H1 (cell line): ENCODE data around the gene PPP1R27. TPM values are rescaled to one million over a fixed set of nuclear protein-coding genes. Genes with fewer than 3 reads are reported as not detected.

Experiments
- CTCF ChIA-PET: fragments of 300-600 bp; sonication (Branson Sonifier 250); formaldehyde crosslinking; loops from one replicate; lab custom pipeline; 2021; ENCODE audit not compliant: partially characterized antibody; lab: Charles Lee
- POLR2A ChIA-PET: fragments of 300-600 bp; sonication (Branson Sonifier 250); formaldehyde crosslinking; loops from one replicate; lab custom pipeline; 2021; ENCODE audit warnings: inconsistent platforms; ENCODE audit not compliant: partially characterized antibody; lab: Charles Lee
- DNase-seq, 2 experiments: peaks; one replicate each; pipeline versions ENCODE4 v3.0.0 to v3.0.0-alpha.2; 2010 to 2022; ENCODE audit warnings: low spot score in 2 of 2, low read depth in 1 of 2, mixed read lengths in 1 of 2
- FAIRE-seq: peaks from 2 replicates; lab custom pipeline; 2011; peaks lifted over from hg19 to GRCh38; lab: Jason Lieb, UNC
- H2AFZ ChIP-seq: 2 replicates; pipeline ENCODE4 v1.8.1; 2012; ENCODE audit warnings: low read length, inconsistent platforms
- H2AK5ac ChIP-seq: 2 replicates; pipeline ENCODE4 v1.6.1; 2013; ENCODE audit warnings: low read depth, low read length
- H2BK120ac ChIP-seq: replicated peaks from 2 replicates; pipeline ENCODE3; 2013; ENCODE audit warnings: low read depth, low read length, inconsistent platforms
- H2BK12ac ChIP-seq: 2 replicates; pipeline ENCODE4 v1.6.1; 2013; ENCODE audit warnings: low read depth, low read length
- H2BK15ac ChIP-seq: 2 replicates; pipeline ENCODE4 v1.6.1; 2013; ENCODE audit warnings: low read length
- H2BK20ac ChIP-seq: 2 replicates; pipeline ENCODE4 v1.6.1; 2013; ENCODE audit warnings: low read length
- H2BK5ac ChIP-seq: 2 replicates; pipeline ENCODE4 v1.6.1; 2013; ENCODE audit warnings: low read depth, low read length
- H3K14ac ChIP-seq: 2 replicates; pipeline ENCODE4 v1.6.1; 2013; ENCODE audit warnings: inconsistent platforms; ENCODE audit not compliant: insufficient read length
- H3K18ac ChIP-seq: 2 replicates; pipeline ENCODE4 v1.6.1; 2013; ENCODE audit warnings: low read length; ENCODE audit errors: extremely low read depth
- H3K23ac ChIP-seq: 2 replicates; pipeline ENCODE4 v1.6.1; 2013; ENCODE audit warnings: inconsistent platforms; ENCODE audit not compliant: insufficient read length
- H3K23me2 ChIP-seq: 2 replicates; pipeline ENCODE4 v1.6.1; 2013; ENCODE audit warnings: low read depth, low read length
- H3K27ac ChIP-seq: 2 replicates; pipeline ENCODE4 v1.6.1; 2011; ENCODE audit warnings: low read depth, low read length, inconsistent platforms
- H3K27me3 ChIP-seq, 4 experiments: replicated peaks in 1 of 4; 1 replicate in 1 of 4; 2 replicates in 3 of 4; pipeline versions ENCODE4 v1.6.1 to v1.8.1; 2011 to 2013; ENCODE audit warnings: low read length in 3 of 4, mild to moderate bottlenecking in 3 of 4, inconsistent platforms in 2 of 4, mixed read lengths in 2 of 4, moderate library complexity in 1 of 4; ENCODE audit not compliant: control insufficient read depth in 3 of 4, insufficient read depth in 3 of 4; ENCODE audit errors: extremely low read depth in 1 of 4
- H3K36me3 ChIP-seq, 4 experiments: 2 replicates each; pipeline versions ENCODE4 v1.6.1 to v1.8.1; 2011 to 2013; ENCODE audit warnings: mild to moderate bottlenecking in 4 of 4, low read length in 3 of 4, moderate library complexity in 2 of 4, control low read depth in 1 of 4, inconsistent platforms in 1 of 4; ENCODE audit not compliant: insufficient read depth in 4 of 4, control insufficient read depth in 2 of 4
- H3K4ac ChIP-seq: replicated peaks from 2 replicates; pipeline ENCODE3; 2013; ENCODE audit warnings: low read length, low read depth, mixed read lengths, inconsistent platforms; ENCODE audit not compliant: insufficient read length
- H3K4me1 ChIP-seq, 4 experiments: replicated peaks in 1 of 4; 1 replicate in 1 of 4; 2 replicates in 3 of 4; pipeline versions ENCODE4 v1.6.1 to v1.8.1; 2011 to 2013; ENCODE audit warnings: low read length in 3 of 4, inconsistent platforms in 2 of 4, mixed read lengths in 1 of 4; ENCODE audit not compliant: insufficient read depth in 4 of 4, control insufficient read depth in 3 of 4
- H3K4me2 ChIP-seq, 2 experiments: 2 replicates each; pipeline versions ENCODE4 v1.6.1 to v1.8.1; 2011 to 2013; ENCODE audit warnings: low read depth in 2 of 2, low read length in 2 of 2, control low read depth in 1 of 2, inconsistent platforms in 1 of 2, mild to moderate bottlenecking in 1 of 2; ENCODE audit not compliant: insufficient read depth in 1 of 2
- H3K4me3 ChIP-seq, 4 experiments: fragments of 200-600, 300-600 bp in 1 of 4; sonication (generic), shearing (Covaris generic), sonication (Bioruptor Twin) in 1 of 4; 2 replicates each; pipeline versions ENCODE4 v1.5.1 to v1.8.1; 2011 to 2016; ENCODE audit warnings: low read length in 4 of 4, low read depth in 3 of 4, control low read depth in 2 of 4, inconsistent platforms in 2 of 4, mild to moderate bottlenecking in 2 of 4, mixed read lengths in 1 of 4, moderate library complexity in 1 of 4; ENCODE audit not compliant: insufficient read depth in 2 of 4; ENCODE audit errors: extremely low read depth in 1 of 4
- H3K56ac ChIP-seq: replicated peaks from 2 replicates; pipeline ENCODE3; 2013; ENCODE audit warnings: low read depth, mild to moderate bottlenecking, mixed read lengths, low read length, inconsistent platforms; ENCODE audit not compliant: insufficient read length
- H3K79me1 ChIP-seq: 2 replicates; pipeline ENCODE4 v1.6.1; 2013; ENCODE audit warnings: low read depth, low read length, control low read depth
- H3K79me2 ChIP-seq, 2 experiments: 2 replicates each; pipeline versions ENCODE4 v1.6.1 to v1.8.1; 2012 to 2013; ENCODE audit warnings: low read length in 2 of 2, mild to moderate bottlenecking in 2 of 2, inconsistent platforms in 1 of 2; ENCODE audit not compliant: insufficient read depth in 2 of 2, control insufficient read depth in 1 of 2
- H3K9ac ChIP-seq, 4 experiments: replicated peaks in 1 of 4; 1 replicate in 1 of 4; 2 replicates in 3 of 4; pipeline versions ENCODE4 v1.6.1 to v1.8.1; 2011 to 2013; ENCODE audit warnings: low read depth in 3 of 4, low read length in 3 of 4, control low read depth in 2 of 4, mild to moderate bottlenecking in 2 of 4, moderate library complexity in 2 of 4, inconsistent platforms in 1 of 4; ENCODE audit errors: extremely low read depth in 1 of 4
- H3K9me3 ChIP-seq, 2 experiments: 2 replicates each; pipeline versions ENCODE4 v1.6.1 to v1.8.1; 2012 to 2013; ENCODE audit warnings: mild to moderate bottlenecking in 2 of 2, moderate library complexity in 2 of 2, control low read depth in 1 of 2, inconsistent platforms in 1 of 2, low read depth in 1 of 2, low read length in 1 of 2, mixed read lengths in 1 of 2; ENCODE audit not compliant: insufficient read depth in 2 of 2
- H4K20me1 ChIP-seq, 2 experiments: replicated peaks in 1 of 2; 2 replicates each; pipeline versions ENCODE3 to v1.8.1; 2011 to 2013; ENCODE audit warnings: inconsistent platforms in 2 of 2, low read length in 2 of 2, mild to moderate bottlenecking in 1 of 2; ENCODE audit not compliant: insufficient read depth in 2 of 2, control insufficient read depth in 1 of 2
- H4K5ac ChIP-seq: 2 replicates; pipeline ENCODE4 v1.6.1; 2013; ENCODE audit warnings: low read length, low read depth, mixed read lengths, inconsistent platforms; ENCODE audit not compliant: insufficient read length
- H4K8ac ChIP-seq: 2 replicates; pipeline ENCODE4 v1.8.0; 2013; ENCODE audit warnings: mild to moderate bottlenecking, moderate library complexity, low read length, inconsistent platforms; ENCODE audit not compliant: insufficient read depth; ENCODE audit errors: extremely low read depth
- H4K91ac ChIP-seq: replicated peaks from 2 replicates; pipeline ENCODE3; 2013; ENCODE audit warnings: low read length, mixed read lengths, inconsistent platforms; ENCODE audit not compliant: insufficient read length
- ASH2L ChIP-seq: fragments of 200-600, 300-600 bp; sonication (generic); IDR thresholded peaks from one replicate; pipeline ENCODE4 v1.7.1; 2017; ENCODE audit warnings: low read length
- BCL11A ChIP-seq, 2 experiments: IDR thresholded peaks; one replicate each; pipeline ENCODE4 v1.6.1; 2011; ENCODE audit warnings: low read depth in 2 of 2, low read length in 2 of 2, mild to moderate bottlenecking in 2 of 2
- CHD2 ChIP-seq: IDR thresholded peaks from 2 replicates; pipeline ENCODE4 v1.6.1; 2012; ENCODE audit warnings: low read length, improper control_type of control experiment
- CTBP2 ChIP-seq: IDR thresholded peaks from 2 replicates; pipeline ENCODE4 v1.7.0; 2011; ENCODE audit warnings: borderline replicate concordance, mild to moderate bottlenecking, moderate library complexity, mixed read lengths, low read length; ENCODE audit not compliant: insufficient read depth, insufficient read length
- KDM1A ChIP-seq: fragments of 200-600, 300-600 bp; sonication (generic); IDR thresholded peaks from 2 replicates; pipeline ENCODE4 v1.7.1; 2016; ENCODE audit warnings: mild to moderate bottlenecking, low read length, borderline replicate concordance
- KDM5A ChIP-seq: fragments of 200-600 bp; IDR thresholded peaks from 2 replicates; pipeline ENCODE4 v1.7.1; 2012; ENCODE audit warnings: mild to moderate bottlenecking, low read length, inconsistent platforms, mixed read lengths
- SIN3A ChIP-seq, 2 experiments: IDR thresholded peaks in 1 of 2; conservative IDR thresholded peaks in 1 of 2; 2 replicates each; pipeline ENCODE4 v1.6.1; 2011 to 2012; ENCODE audit warnings: low read length in 2 of 2, improper control_type of control experiment in 1 of 2, low read depth in 1 of 2, mild to moderate bottlenecking in 1 of 2
- SUZ12 ChIP-seq: fragments of 200-600 bp; sonication (generic); IDR thresholded peaks from 2 replicates; pipeline ENCODE4 v1.6.1; 2012; ENCODE audit warnings: mild to moderate bottlenecking, inconsistent platforms, low read length, moderate library complexity, mixed read lengths
- ZNF274 ChIP-seq: IDR thresholded peaks from 2 replicates; pipeline ENCODE4 v1.7.0; 2012; ENCODE audit warnings: low read length, borderline replicate concordance; ENCODE audit errors: extremely low read depth
- WGBS, 2 experiments: shearing (Covaris generic) in 1 of 2; methylation state at CpG; one replicate each; pipeline versions ENCODE4 v1.1.6 to v1.1.7; 2013 to 2015; ENCODE audit warnings: low lambda C conversion rate in 2 of 2, mixed read lengths in 2 of 2, inconsistent platforms in 1 of 2, low coverage in 1 of 2, missing lambda C conversion rate in 1 of 2; ENCODE audit not compliant: insufficient replicate concordance in 2 of 2, insufficient coverage in 1 of 2, insufficient read length in 1 of 2; ENCODE audit errors: extremely low coverage in 1 of 2, missing lambda C conversion rate in 1 of 2; 5-methylcytosine and 5-hydroxymethylcytosine counted together
- polyA plus RNA-seq, 7 experiments: library from polyadenylated mRNA; depleted of rRNA in 3 of 7; stranded (reverse) in 5 of 7; unstranded in 2 of 7; fragments of >200 nt in 5 of 7; fragments of 200-250 nt in 2 of 7; gene quantifications; 1 replicate in 5 of 7; 2 replicates in 1 of 7; 4 replicates in 1 of 7; pipeline versions ENCODE4 v1.2.1 to v1.2.3, GENCODE V29; 2011 to 2013; ENCODE audit warnings: missing spikeins in 2 of 7, mixed read lengths in 2 of 7
- total RNA-seq: library from RNA; stranded (reverse); fragmentation: NEBNext Ultra II Directional; extraction: Animal tissue kit (Norgen Biotek cat#: 25700); gene quantifications from 2 replicates; pipeline ENCODE4 v1.2.1, GENCODE V29; 2021
- TF ChIP-seq, protein P1 (sequence below): IDR thresholded peaks from 2 replicates; pipeline ENCODE4 v1.6.1; 2012; ENCODE audit warnings: inconsistent platforms

PPP1R27 gene
- total and polyA plus RNA-seq, 2 of the 8 experiments (the other 6 are each of a cell fraction or from before 2014, with no cell fraction given) = 0.27 TPM; not detected in 1

DNA sequence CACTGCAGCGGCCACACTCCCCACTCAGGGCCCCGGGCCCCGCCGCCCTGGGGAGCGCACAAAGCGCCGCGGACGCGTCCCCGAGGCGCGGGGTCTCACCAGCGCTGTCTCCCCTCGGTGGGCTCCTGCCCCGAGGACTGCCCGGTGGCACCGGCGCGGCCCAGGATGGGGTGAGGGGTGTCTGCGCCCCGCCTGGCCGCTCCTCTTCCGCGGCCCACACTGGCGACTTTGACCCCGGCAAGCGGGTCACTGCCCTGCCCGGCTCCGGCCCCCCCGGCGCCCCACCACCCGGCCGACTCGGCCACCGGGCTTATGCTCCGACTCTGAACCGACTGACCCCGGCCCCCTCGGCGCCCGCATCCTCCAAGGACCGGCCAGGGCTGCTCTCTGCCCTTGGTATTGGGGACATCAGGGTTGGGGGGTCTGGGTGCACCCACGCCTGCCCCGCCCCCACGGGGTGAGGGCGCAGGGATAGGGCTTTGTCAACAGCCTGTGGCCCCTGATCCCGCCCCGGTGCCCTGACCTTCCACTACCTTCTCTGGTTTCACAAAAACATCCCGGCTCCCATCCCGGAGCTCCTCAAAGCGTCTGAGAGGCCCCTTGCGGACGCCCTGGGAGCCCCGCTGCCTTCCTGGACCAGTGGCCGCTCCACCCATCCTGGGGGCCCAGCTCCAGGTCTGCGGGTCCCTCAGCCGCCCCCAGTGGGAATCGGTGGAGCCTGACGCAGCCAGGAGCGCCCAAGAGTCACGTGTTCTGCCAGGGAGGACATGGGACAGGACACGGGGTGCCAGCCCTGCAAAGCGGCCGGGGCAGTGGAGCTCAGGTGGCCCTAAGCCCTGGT lies 30.1 kb downstream of the PPP1R27 start:
- Histone ChIP-seq H3K18ac (no peak overlapping the region), H4K8ac (peak overlapping the region; percentile 51; the same call in 1 of the 2 replicates), H3K36me3 (peaks cover 0 to 10% (median 0%) of the 10 kb centered on the region in 4 experiments; a peak in 1 of 8 replicates), H2BK20ac (no peak overlapping the region), H3K23ac (no peak overlapping the region), H3K4ac (peak overlapping the region; percentile 94), H2AK5ac (no peak overlapping the region), H3K56ac (no peak overlapping the region), H3K4me2 (peak overlapping the region; percentile 37 to 86), H3K9me3 (no peaks in the 10 kb centered on the region), H3K9ac (no peak overlapping the region), H4K5ac (no peak overlapping the region), H3K79me1 (no peaks in the 10 kb centered on the region), H2BK5ac (no peak overlapping the region), H4K20me1 (peaks cover 0 to 1% of the 10 kb centered on the region in 2 experiments), H3K14ac (no peak overlapping the region), H3K4me1 (peaks cover 0 to 3% (median 0%) of the 10 kb centered on the region in 4 experiments; a peak in 3 of 7 replicates), H4K91ac (no peak overlapping the region), H3K27me3 (peaks cover 38 to 61% (median 53%) of the 10 kb centered on the region in 4 experiments), H2BK15ac (no peak overlapping the region), H3K23me2 (peaks cover 5% of the 10 kb centered on the region; the same call in 1 of the 2 replicates), H3K79me2 (no peaks in the 10 kb centered on the region), H3K4me3 (peak overlapping the region; percentile 23 to 64 (median 32); a peak in 6 of 8 replicates), H2BK12ac (no peak overlapping the region), H2BK120ac (no peak overlapping the region), H3K27ac (no peak overlapping the region), H2AFZ (no peak overlapping the region)
- ChIA-PET POLR2A (interaction anchor here (0.8 to 2.1 kb wide), 8 partner anchors 10 to 83 kb away, joined by 3 to 6 read pairs (median 4); partner anchors contain the start of gene MCRIP1), CTCF (interaction anchor here (1.1 to 4.5 kb wide), 7 partner anchors 10 to 69 kb away, joined by 3 to 19 read pairs (median 5); no protein-coding TSS in a partner anchor)
- FAIRE-seq = no peak
- 30% methylated on average over 27 of the region's 65 CpGs; no CpG with 5 or more reads in 1 of the 2 experiments for WGBS, 2 experiments
- peak in 1 of 2 experiments; percentile 69 for DNase-seq
- no peak for TF ChIP-seq KDM5A
- TF ChIP-seq, protein P1, sequence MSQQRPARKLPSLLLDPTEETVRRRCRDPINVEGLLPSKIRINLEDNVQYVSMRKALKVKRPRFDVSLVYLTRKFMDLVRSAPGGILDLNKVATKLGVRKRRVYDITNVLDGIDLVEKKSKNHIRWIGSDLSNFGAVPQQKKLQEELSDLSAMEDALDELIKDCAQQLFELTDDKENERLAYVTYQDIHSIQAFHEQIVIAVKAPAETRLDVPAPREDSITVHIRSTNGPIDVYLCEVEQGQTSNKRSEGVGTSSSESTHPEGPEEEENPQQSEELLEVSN = no peak
- TF ChIP-seq KDM1A = no peak
- TF ChIP-seq SUZ12 = peak; percentile 79
- no peak for TF ChIP-seq CHD2
- TF ChIP-seq BCL11A (IDR thresholded peaks at IDR 0.05; ENCODE audit: low read depth in 2 of 2, low read length in 2 of 2) = no peak
- TF ChIP-seq CTBP2 = peak; percentile 64
- peak; percentile 22 for TF ChIP-seq ASH2L
- TF ChIP-seq SIN3A (conservative IDR thresholded peaks at IDR 0.05 in 1 of 2, IDR thresholded peaks at IDR 0.05 in 1 of 2; ENCODE audit: low read depth in 1 of 2, low read length in 2 of 2) = no peak
- no peak for TF ChIP-seq ZNF274
